DMS114 treated with DMSO at 0.1 percent for 48 hours (cell line): Measurements from ENCODE around the gene MITF.

Source experiments
- DNase-seq: peaks from one replicate; lab custom pipeline; 2025; ENCODE audit not compliant: unreplicated experiment; lab: John Stamatoyannopoulos, UW

The MITF gene

GRCh38 chr3:70000028-70000410, 260.8 kb downstream of the MITF start:
- DNase-seq = no peak

- DNase-seq = no peak
Observed at GRCh38 chr3:70000563-70001081, 261.4 kb downstream of the MITF start.

- DNase-seq = no peak
Observed at GRCh38 chr3:70003119-70003518, 263.9 kb downstream of the MITF start.

GRCh38 chr3:70006089-70006488, 266.8 kb downstream of the MITF start:
- no peak for DNase-seq

- DNase-seq = no peak
Observed at GRCh38 chr3:70010346-70010745, 271.1 kb downstream of the MITF start.

GRCh38 chr3:70011582-70011981, 272.3 kb downstream of the MITF start:
- DNase-seq = no peak
